ENCODE data around the gene CHRNG. TPM values are rescaled to one million over a fixed set of nuclear protein-coding genes. Genes with fewer than 3 reads are reported as not detected.

The CHRNG gene
- total RNA-seq (not detected), polyA plus RNA-seq (ENCODE audit: insufficient read depth, low read depth, low replicate concordance) (0.26 TPM)
- long read RNA-seq, donor 1, result 0 reads
- long read RNA-seq, donor 2, result 0 reads

GRCh38 chr2:232539298-232540231, at the start of gene CHRNG:
Gene CHRNG (plus strand): TSS chr2:232539692. CDS start chr2:232539748, 56 bp downstream.
- intact Hi-C loops (cut with DNase I; ENCODE audit: low total_unique reads), result no loop called here
- H3K27me3 ChIP-seq, result no peaks in the 10 kb centered on the region
- no peaks in the 10 kb centered on the region for H3K9me3 ChIP-seq
- no peak within 1 kb of the TSS for H3K4me3 ChIP-seq
- H3K27ac ChIP-seq, result no peak within 1 kb of the TSS
- TF ChIP-seq POLR2A (IDR thresholded peaks at IDR 0.05) (no peak), CTCF (IDR thresholded peaks at IDR 0.05) (no peak)
- 46 to 48% methylated on average over 7 to 23 of the region's 23 CpGs for WGBS, 2 donors
- DNase-seq, result no peak
- H3K4me1 ChIP-seq, result no peaks in the 10 kb centered on the region
- no peaks in the 10 kb centered on the region for H3K36me3 ChIP-seq (ENCODE audit: low read depth, missing control alignments)

GRCh38 chr2:232490221-232491138, 49.0 kb upstream of the CHRNG start:
- no peak overlapping the region for H3K4me3 ChIP-seq
- H3K36me3 ChIP-seq (ENCODE audit: low read depth, missing control alignments), result no peaks in the 10 kb centered on the region
- intact Hi-C loops (cut with DNase I; ENCODE audit: low total_unique reads), result no loop called here
- H3K27me3 ChIP-seq, result no peaks in the 10 kb centered on the region
- DNase-seq, result no peak
- peaks cover 4% of the 10 kb centered on the region for H3K4me1 ChIP-seq
- no peaks in the 10 kb centered on the region for H3K9me3 ChIP-seq
- TF ChIP-seq CTCF (IDR thresholded peaks at IDR 0.05) (no peak), POLR2A (IDR thresholded peaks at IDR 0.05) (no peak)
- 88 to 92% methylated on average over 14 to 30 of the region's 30 CpGs for WGBS, 2 donors
- no peak overlapping the region for H3K27ac ChIP-seq

- intact Hi-C loops (cut with DNase I; ENCODE audit: low total_unique reads), result no loop called here
- no peak for DNase-seq
- Histone ChIP-seq H3K27me3 (no peaks in the 10 kb centered on the region), H3K4me1 (peaks cover 4% of the 10 kb centered on the region), H3K9me3 (no peaks in the 10 kb centered on the region), H3K36me3 (ENCODE audit: low read depth, missing control alignments) (no peaks in the 10 kb centered on the region), H3K27ac (no peak overlapping the region), H3K4me3 (no peak overlapping the region)
- WGBS, 2 donors, result 96% methylated on average over 12 of the region's 12 CpGs
- TF ChIP-seq CTCF (IDR thresholded peaks at IDR 0.05), result no peak
- no peak for TF ChIP-seq POLR2A (IDR thresholded peaks at IDR 0.05)
Measured at GRCh38 chr2:232491139-232491780, 48.2 kb upstream of the CHRNG start.

- H3K4me3 ChIP-seq, result no peak overlapping the region
- H3K9me3 ChIP-seq, result no peaks in the 10 kb centered on the region
- H3K27ac ChIP-seq, result no peak overlapping the region
- no peaks in the 10 kb centered on the region for H3K36me3 ChIP-seq (ENCODE audit: low read depth, missing control alignments)
- H3K4me1 ChIP-seq, result no peaks in the 10 kb centered on the region
- intact Hi-C loops (cut with DNase I; ENCODE audit: low total_unique reads), result no loop called here
- H3K27me3 ChIP-seq, result no peaks in the 10 kb centered on the region
- 75 to 82% methylated on average over 8 of the region's 8 CpGs for WGBS, 2 donors
- no peak for DNase-seq
- TF ChIP-seq CTCF (IDR thresholded peaks at IDR 0.05) (no peak), POLR2A (IDR thresholded peaks at IDR 0.05) (no peak)
Measured at GRCh38 chr2:232492236-232492848, 47.1 kb upstream of the CHRNG start.
